ENCODE data around the gene EBNA1BP2.
"Not testable (repeated sequence)": the region's sequence is repeated elsewhere in the genome, so short reads cannot be mapped to it uniquely, and the experiment has no call there.

The EBNA1BP2 gene

GRCh38 chr1:43171312-43171875, 696 bp downstream of the EBNA1BP2 start:
- no peak for DNase-seq

GRCh38 chr1:43165765-43166164, 6.3 kb downstream of the EBNA1BP2 start:
- no peak for DNase-seq

- DNase-seq, result no peak
Observed at GRCh38 chr1:43165162-43165561, 6.9 kb downstream of the EBNA1BP2 start.

- DNase-seq, result no peak
Observed at GRCh38 chr1:43156026-43156425, 16.1 kb downstream of the EBNA1BP2 start.

GRCh38 chr1:43153443-43153842, 18.6 kb downstream of the EBNA1BP2 start:
- no peak for DNase-seq

- no peak for DNase-seq
Observed at GRCh38 chr1:43152866-43153265, 19.2 kb downstream of the EBNA1BP2 start.

GRCh38 chr1:43149889-43150288, 22.2 kb downstream of the EBNA1BP2 start:
- DNase-seq, result no peak

- peak in 5 of 6 experiments; percentile 2 to 16 (median 5) for DNase-seq
Observed at GRCh38 chr1:43147625-43148327, 24.3 kb downstream of the EBNA1BP2 start.

GRCh38 chr1:43144237-43144636, 27.9 kb downstream of the EBNA1BP2 start:
- DNase-seq, result no peak

GRCh38 chr1:43143441-43143888, 28.6 kb downstream of the EBNA1BP2 start:
- DNase-seq, result no peak

GRCh38 chr1:43140583-43140982, 31.5 kb downstream of the EBNA1BP2 start:
- DNase-seq, result no peak

- DNase-seq, result no peak
Observed at GRCh38 chr1:43140010-43140409, 32.1 kb downstream of the EBNA1BP2 start.

GRCh38 chr1:43139295-43139694, 32.8 kb downstream of the EBNA1BP2 start:
- not testable (repeated sequence) for DNase-seq

- DNase-seq, result no peak
Observed at GRCh38 chr1:43137445-43138052, 34.5 kb downstream of the EBNA1BP2 start.

- no peak for DNase-seq
Observed at GRCh38 chr1:43135857-43136781, 36.0 kb downstream of the EBNA1BP2 start.

- no peak for DNase-seq
Observed at GRCh38 chr1:43134640-43135039, 37.5 kb downstream of the EBNA1BP2 start.

- DNase-seq, result no peak
Observed at GRCh38 chr1:43134068-43134467, 38.0 kb downstream of the EBNA1BP2 start.

GRCh38 chr1:43129426-43129825, 42.7 kb downstream of the EBNA1BP2 start:
- DNase-seq, result no peak

- DNase-seq, result no peak
Observed at GRCh38 chr1:43128816-43129215, 43.3 kb downstream of the EBNA1BP2 start.

- DNase-seq, result no peak
Observed at GRCh38 chr1:43123031-43123430, 49.1 kb downstream of the EBNA1BP2 start.

GRCh38 chr1:43121256-43121900, 50.7 kb downstream of the EBNA1BP2 start:
- DNase-seq, result no peak

GRCh38 chr1:43119928-43120586, 52.0 kb downstream of the EBNA1BP2 start:
- DNase-seq, result not testable (repeated sequence)

Measured in stimulated activated naive CD4-positive, alpha-beta T cell (primary cell).